Glomerular visceral epithelial cell (primary cell): ENCODE measurements around the gene CNTNAP5.

Experiments
- DNase-seq: peaks from one replicate; pipeline ENCODE4 v3.0.0-alpha.2; 2016; ENCODE audit errors: extremely low spot score

The CNTNAP5 gene

DNA sequence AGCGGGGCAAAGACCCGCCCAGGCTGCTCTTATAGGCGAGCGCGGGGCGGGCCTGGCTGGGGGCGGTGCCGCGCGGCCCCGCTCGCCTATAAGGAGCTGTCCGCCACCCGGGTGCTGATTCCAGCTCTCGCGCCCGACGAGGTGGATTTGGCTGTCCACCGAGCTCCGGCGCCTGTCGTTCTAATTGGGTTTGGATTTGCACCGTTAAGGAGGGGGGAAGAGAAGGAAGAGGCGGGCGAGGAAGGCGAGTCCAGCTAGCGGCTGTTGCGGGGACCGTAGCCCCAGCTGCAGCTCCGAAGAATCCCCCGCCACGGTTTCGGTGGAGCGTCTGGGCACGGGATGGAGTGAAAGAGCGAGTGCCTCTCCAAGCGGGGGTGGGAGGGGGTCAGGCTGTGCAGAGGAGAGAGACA lies at the start of gene CNTNAP5:
TSS of gene CNTNAP5 (plus strand) at position 117 of the 410 bp plus-strand sequence. CDS start 364 bp downstream, outside the sequence.
- DNase-seq = no peak

DNA sequence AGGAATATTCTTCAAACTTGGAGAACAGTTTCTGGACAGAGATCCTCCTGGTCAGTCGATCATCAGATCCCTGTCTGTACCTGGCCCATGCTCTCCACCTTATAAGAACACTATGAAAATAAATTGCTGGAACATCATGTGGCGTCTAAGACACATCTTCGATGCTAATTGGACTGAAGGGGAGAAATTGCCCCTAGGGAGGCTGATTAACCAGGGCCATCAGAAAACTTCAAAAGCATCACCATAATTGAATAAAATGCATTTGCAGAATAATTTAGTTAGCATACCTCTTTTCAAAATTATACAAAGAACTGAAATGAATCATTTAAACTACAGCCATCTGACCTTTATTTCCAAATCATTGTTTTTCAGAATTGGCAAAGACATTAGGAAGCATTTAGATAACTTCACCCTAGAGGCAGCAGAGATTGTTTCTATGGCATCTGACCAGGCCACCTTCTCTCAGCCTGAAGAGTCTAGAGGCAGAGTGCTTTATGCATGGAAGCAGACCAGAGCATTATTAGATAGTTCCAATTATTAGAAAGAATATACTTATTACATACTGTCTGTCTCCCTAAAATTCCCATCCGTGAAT lies 48.9 kb upstream of the CNTNAP5 start:
- DNase-seq = no peak

DNA sequence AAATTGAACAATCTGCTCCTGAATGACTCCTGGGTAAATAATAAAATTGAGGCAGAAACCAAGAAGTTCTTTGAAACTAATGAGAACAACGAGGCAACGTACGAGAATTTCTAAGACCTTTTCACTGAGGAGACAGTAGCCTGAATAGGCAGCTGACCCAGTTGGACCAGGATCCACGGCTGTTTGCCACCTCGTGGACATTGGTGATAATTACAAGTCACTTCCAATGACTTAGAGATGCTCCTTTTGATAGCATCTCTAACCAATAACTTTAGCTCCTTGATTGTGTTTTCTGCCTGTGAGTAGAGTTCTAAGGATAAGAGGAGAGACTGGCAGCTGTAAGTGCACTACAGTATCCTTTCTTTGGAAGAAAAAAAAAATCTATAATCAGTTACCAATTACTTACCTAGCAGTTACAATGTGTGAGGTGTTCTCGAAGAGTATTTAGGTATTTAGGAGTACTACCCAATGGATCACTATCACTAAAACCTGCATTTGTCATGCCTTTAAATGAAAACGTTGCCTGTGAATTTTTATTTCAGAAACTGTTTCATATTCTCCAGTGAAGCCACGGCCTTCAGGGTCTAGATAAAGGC lies 31.3 kb upstream of the CNTNAP5 start:
- DNase-seq = peak; percentile 1

DNA sequence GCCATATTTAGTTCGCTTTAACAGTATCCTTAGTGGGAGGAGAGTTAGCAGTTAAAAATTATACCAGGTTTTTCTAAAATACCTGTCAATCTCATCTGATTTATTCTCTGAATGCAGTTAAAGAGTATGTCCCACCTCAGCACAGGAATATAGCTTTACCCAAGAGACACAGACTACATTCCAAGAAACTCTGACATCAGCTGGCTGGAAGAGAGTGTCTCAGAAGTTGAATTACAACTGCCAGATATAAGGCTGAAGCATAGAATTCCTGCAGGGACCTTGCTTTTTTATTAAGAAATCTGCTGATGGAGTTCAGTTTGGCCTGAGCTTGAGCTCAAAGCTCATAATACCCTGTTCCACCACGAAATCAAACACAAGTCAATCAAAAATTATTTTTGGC lies 25.4 kb upstream of the CNTNAP5 start:
- DNase-seq = no peak

DNA sequence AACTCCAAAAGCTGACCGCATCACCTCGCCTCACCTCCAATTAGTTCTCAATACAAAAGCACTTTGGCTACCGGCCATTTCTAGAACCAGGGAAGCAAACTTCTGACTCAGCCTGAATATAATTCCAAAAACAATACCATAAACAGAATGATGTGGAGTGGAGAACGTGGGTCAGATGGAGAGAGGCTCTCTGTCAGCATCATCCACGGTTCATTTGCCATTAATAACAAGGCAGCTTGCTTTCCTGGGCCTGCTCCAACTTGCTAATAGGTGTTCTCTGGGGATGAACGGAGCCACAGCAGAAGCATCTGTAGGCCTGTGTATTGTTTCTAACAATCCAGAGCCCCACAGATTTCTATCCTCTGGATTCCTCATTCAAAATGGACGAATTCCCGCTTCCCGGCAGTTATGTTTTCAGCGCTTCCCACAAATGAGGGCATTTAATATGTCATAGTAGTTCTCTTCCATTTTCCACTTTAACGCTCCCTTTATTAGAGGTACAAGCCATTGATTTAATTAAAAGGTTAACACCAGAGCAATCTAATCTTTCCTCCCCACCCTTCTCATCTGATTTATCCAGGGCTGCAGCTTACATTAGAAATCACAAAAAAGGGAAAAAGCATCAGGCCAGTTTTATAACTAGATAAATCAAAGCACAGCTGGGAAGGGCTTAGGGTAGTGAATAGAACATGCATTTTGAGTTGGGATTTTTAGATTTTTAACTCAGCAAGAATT lies 23.2 kb upstream of the CNTNAP5 start:
- DNase-seq = no peak

DNA sequence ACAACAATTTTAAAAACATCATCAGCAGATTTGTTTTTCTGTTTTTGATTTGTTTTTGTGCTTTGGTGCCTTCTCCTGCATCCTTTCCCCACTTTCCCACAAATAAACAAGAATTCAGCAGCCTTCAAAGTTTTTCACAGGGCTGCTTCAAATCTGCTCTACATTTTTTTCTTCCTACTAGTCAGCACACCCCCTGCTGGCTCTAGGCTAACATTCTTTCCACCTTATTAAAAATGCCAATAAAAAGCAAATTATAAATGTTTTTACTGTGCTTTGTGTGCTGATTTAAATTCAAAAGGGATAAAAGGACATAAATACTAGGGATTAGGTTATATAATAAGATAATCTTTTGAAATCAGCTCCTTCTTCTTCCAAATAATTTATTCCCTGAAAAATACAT lies 6.2 kb upstream of the CNTNAP5 start:
- DNase-seq = no peak

DNA sequence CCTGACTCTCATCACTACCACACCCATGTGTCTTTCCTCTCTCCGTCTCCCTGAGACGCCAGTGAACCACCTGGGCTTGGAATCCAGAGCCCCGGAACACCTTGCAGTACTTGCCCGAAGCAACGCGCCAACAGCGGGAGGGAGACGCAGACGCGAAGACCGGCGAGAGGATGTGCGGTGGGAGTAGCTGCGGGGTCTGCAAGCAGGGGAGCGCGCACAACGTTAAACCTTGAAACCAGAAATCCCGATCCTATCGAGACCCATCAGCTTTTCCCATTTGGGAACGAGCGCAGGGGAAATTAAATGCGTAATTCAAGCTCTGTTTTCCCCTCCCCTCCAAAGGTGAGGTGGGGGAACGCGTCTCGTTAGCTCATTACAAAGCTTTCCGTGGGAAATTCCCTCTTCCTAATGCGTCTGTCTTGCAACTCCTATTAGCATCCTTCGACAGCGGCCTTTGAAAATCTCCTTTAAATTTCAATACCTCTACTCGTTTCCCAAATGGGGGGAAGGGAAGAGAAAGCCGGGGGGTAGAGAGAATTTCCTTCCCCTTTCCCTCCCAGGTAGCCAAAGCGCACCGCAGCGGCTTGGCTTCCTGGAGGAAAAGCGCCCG lies 421 bp upstream of the CNTNAP5 start:
- no peak for DNase-seq

DNA sequence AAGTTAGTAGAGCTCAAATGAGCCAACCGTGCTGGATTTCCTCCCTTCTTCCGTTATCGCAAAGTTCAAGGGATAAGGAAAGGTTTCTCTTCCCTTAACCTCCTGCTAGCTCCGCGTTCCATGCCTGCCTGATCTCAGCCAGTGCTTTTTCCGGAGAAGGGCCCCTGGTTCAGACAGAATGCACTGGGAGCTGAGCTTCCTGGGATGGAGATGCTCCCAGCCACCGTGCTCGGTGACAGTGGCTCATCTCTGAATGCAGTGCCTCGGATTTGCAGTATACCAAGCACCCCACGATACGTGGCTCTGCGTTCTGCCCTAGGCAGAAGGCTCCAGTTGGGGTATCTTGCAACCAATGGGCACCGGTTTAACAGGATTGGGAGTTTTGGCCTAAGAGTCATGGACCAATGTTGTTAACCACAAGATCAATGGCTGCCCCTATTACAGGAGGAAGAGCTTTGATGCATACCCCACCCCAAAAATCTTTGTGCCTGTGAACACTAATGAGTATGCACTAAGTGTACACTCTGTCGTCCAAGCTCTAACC lies 876 bp downstream of the CNTNAP5 start:
- no peak for DNase-seq

DNA sequence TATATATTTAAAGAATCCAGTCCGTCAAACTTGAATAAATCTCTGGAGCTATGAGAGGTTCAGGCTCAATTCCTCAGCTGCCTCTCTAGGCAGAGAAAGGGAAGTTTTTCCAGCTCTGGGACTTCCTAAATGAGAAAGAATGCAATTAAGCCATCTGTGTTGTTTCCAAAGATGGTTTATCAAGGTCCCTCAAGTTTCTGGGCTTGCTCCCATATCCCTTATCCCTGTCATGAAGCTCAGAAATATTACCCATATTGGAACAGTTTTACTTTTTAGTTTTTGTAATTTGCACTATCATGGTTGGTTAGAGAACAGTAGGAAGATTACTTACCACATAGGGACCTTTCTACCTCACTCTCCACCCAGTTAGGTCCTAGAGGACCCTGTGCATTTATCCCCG lies 1.4 kb downstream of the CNTNAP5 start:
- no peak for DNase-seq

DNA sequence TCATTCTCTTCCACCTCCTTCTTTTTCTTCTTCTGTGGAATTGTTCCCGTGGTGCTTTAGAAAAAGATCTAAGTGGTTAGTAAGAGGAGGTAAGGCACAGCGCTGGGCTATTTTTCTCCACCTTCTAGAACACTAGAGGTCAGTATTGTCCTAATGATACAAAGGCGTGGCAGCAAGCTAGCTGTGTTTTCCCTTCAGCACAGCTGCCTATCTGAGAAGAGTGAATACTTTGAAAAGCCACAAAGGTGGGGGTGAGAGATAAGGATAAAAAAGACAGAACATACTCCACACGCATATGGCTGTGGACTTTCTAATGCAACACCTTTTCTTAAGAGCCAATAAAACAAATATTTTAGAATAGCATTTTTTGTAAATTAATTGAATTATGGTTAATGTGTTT lies 2.1 kb downstream of the CNTNAP5 start:
- peak; percentile 8 for DNase-seq

DNA sequence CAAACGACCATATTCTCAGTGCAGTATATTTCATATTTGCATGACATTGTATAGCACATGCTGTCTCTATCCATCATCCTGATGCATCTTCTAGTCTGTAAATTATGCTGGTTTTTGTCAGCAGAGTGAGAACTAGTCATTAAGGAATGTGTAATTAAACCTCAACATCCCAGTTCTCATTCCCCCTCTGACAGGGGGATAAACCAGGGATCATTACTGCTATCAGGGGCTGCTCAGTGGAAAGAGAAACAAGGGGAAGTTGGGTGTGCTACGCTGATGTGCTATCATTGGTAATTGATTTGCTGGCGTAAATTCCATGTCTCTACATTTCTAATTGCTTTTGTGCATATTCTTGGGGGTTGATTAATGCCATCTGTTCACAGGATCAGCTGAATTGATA lies 7.7 kb downstream of the CNTNAP5 start:
- no peak for DNase-seq

DNA sequence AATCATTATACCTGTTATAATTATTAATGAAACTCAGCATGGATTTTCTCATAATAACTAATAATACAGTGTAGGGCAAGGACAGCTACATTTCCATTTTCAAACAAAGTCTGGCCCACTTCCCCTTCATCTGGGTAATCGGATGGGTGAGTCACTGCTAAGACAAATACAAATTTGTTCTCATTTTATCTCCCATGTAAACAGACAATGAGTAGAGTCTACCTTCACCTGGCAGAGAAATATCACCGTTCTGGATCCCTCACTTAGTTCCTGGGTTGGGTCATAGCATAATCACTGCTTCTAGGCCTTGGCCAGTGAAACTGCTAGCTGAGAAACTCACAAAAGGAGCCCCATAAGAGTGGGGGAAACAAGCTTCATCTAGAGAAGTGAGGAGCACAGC lies 9.2 kb downstream of the CNTNAP5 start:
- DNase-seq = no peak

DNA sequence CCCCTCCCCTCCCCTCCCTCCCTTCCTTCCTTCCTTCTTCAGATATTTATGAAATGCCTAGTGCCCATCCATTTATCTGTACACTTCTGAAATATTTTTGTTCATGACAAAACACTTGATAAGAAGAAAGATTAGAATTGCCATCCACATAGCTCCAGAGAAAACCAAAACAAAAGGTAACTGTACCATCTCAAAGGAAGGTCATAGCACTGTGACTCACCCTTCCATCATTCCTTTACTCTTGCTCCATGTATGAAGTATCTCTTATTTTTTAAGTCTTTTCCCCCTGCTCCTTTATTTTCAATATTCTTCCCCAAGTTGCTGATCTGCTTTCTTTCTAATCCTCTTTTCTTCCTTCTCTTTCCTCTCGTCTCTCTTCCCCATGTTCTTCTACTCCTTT lies 9.9 kb downstream of the CNTNAP5 start:
- DNase-seq = no peak

DNA sequence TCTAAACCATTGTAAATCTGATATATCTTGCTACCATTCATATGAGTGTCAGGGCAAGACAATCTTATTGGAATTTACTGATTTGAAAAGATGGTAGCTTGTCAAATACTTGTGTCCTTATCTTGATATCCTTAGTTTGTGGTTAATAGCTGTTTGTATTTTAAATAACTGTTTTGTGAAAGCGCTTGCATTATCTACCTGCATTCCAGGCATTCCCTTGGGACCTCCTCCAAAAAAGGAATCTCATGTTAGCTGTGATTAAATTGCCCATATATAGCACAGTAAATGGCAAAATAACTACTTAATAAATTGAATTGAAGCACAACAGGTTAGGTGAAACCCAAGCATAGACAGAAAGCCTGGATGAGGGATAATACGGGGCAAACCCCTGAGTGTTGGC lies 13.9 kb downstream of the CNTNAP5 start:
- DNase-seq = no peak

DNA sequence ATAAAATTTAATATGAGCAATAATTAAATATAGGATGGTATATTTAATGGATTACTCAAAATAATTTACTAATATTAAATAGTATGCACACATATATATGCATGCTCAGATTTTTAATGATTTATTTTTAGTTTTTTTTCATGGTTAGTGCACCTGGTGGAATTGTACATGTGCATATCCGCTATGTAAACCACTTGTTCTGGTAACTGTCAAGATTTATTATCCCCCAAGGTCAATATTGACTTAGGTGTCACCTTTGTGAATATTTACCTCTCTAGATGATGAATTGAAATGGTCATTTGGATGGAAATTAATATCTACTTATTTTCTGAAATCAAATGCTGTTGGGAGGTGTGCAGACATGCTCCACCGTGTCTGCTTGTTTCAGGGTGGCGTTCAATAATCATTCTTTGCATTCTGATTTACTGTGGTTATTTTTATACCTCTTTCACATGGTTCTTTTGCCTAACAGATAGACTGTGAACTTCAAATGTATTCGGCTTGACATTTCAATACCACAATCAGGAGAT lies 14.7 kb downstream of the CNTNAP5 start:
- DNase-seq = no peak

DNA sequence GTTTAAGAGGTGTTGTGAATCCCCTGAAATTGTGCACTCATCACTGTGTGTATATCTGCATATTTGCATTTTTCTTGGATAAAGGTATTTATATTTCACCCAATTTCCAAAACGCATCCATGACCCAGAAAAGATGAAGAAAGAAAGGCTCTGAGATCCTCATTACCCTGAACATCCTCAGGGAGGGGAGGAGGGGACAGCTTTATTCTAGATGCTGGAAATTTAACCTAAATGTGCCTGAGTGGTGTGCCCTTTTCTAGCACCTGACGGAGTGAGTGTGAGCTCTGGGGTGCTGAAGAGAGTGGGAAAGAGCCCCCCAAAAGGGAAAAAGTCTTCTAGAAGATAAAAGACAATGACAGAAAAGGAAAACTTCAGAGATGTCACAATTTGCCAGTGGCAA lies 20.8 kb downstream of the CNTNAP5 start:
- DNase-seq = no peak

DNA sequence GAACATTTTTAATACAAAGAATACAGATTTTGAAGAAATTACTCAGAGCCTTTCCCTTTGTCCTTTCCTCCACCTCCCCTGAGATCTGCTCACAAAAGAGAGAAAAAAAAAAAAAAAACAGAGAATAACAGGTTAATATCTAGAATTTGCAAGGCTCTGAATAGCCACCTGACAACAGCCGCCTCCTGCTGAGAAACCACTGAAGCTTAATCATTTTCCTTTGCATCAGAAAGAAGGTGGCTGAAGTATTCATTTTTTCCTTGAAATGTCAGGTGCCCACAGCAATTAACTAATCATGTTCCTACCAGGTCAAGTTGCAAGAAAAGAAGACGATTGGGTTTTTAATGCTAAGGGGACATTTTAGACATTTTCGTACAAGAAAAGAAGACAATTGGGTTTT lies 21.2 kb downstream of the CNTNAP5 start:
- DNase-seq = no peak

DNA sequence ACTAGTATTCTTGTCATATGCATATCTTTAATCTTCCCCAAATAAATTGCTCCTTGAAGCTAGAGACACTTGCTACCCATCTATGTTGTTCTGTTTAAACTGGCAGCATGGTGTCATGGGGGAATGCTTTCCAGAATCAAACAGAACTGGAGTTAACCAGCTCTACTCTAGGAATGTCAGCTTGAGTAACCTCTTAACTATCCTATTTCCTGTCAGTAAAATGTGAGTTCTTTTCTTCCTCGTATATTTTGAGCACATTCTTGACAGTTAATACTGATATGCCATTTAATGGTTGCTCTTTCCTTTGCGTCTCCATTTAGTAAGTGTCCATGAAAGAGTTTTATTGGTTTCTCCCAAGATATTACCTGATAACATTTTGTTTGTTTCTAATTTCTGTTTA lies 23.0 kb downstream of the CNTNAP5 start:
- DNase-seq = no peak

DNA sequence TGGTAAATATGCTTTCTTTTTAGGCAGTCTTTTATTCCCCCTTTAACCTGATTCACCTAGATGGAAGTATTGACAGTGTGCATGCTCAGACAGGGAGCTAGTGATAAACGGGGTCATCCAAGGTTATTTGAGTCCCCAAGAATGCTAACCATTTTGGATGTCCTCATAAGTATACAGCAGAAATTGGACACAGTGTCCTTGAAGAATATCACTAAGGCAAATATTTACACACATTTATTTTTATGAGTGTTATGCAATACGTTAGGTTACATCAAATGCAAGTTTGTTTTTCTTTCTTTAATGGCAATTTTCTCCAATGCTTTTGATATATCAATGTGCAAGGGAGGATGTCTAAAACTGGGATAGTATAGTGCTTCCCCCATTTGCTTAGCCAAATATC lies 23.6 kb downstream of the CNTNAP5 start:
- no peak for DNase-seq

DNA sequence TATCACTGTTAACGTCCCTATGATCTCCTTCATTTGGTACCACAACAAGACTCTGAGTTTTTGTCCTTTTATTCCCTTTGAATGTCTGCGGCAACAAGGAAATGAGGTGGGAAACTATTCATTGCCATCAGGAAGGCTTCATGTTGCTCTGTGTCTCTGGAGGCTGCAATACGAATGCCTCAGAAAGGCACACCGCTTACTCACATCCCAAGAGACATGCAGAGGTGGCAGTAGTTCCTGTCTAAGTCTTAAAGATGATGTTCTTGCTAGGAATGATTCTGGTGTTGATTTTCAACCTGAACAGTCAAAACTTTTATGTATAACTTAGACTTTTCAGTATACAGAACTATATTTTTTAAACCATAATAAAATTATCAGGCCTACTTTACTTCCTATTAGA lies 24.0 kb downstream of the CNTNAP5 start:
- no peak for DNase-seq

DNA sequence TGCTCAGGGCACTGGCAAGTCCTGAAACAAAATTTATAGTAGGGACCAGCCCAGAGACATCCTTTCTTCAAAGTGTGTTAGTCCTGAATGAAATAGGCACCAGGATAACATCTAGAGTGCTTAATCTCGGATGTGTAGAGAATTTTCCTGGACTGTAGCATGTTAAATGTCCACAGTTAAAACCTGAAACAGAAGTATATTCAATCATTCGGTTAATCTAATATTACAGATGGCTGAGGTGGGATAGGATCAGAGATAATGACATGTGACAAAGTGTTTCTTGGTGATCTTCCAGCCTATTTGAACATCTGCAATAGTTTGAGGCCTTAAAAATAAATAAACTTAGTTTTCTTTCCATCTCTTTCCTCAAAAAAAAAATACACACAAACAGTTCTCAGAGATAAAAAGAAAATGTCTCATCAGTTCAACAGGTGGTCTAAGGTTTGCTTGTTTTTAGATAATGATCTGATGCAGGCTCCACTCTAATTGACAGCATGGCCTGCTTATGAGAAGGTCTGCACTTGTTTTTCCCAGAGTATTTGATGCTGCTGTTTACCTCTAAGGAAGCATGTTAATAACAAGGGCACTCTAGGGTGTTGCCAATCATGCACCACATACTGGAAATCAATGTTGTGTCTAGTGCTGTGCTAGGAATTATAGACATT lies 25.9 kb downstream of the CNTNAP5 start:
- DNase-seq = no peak

DNA sequence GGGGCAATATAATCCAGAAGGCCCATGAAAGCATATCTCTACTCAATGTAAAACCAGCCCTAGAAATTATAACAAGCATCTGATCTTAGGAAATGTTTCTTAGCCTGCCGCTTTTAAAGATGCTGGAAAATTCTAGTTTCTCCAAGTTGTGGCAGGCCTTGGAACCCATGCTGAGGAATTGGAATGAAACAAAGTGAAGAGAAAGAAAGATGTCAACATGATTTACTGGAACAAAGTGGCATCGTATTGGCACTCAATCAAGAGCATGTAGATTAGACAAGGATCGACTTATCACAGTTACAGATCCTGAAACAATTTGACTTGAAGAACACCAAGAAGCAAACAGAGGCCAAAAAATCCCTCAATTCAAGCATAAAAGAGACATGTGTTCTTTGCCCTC lies 28.7 kb downstream of the CNTNAP5 start:
- DNase-seq = no peak
